GM21360 (cell line): ENCODE results near the gene SLCO1B1.
"Not testable (repeated sequence)": the region's sequence is repeated elsewhere in the genome, so short reads cannot be mapped to it uniquely, and the experiment has no call there.

ENCODE experiments used
- ATAC-seq: cut with Tn5 transposase; IDR thresholded peaks from one replicate; pipeline ENCODE4 v1.9.1; 2021; ENCODE audit warnings: mild to moderate bottlenecking, moderate library complexity; ENCODE audit not compliant: unreplicated experiment

Gene SLCO1B1

GRCh38 chr12:21130998-21131397, at the start of gene SLCO1B1:
SLCO1B1 (plus strand) TSS chr12:21131194; CDS start chr12:21141575, 10,381 bp downstream.
- ATAC-seq, result no peak

GRCh38 chr12:21084753-21085152, 46.2 kb upstream of the SLCO1B1 start:
- not testable (repeated sequence) for ATAC-seq

GRCh38 chr12:21111732-21112131, 19.3 kb upstream of the SLCO1B1 start:
- no peak for ATAC-seq

GRCh38 chr12:21113266-21113665, 17.7 kb upstream of the SLCO1B1 start:
- ATAC-seq, result no peak

GRCh38 chr12:21117995-21118394, 13.0 kb upstream of the SLCO1B1 start:
- ATAC-seq, result no peak

- ATAC-seq, result no peak
Measured at GRCh38 chr12:21118760-21119159, 12.2 kb upstream of the SLCO1B1 start.

GRCh38 chr12:21129351-21129750, 1.6 kb upstream of the SLCO1B1 start:
- no peak for ATAC-seq

- ATAC-seq, result no peak
Measured at GRCh38 chr12:21129906-21130305, 1.1 kb upstream of the SLCO1B1 start.

GRCh38 chr12:21137318-21137999, 6.5 kb downstream of the SLCO1B1 start:
- not testable (repeated sequence) for ATAC-seq

GRCh38 chr12:21138016-21138415, 7.0 kb downstream of the SLCO1B1 start:
- ATAC-seq, result no peak

- no peak for ATAC-seq
Measured at GRCh38 chr12:21144309-21144708, 13.3 kb downstream of the SLCO1B1 start.

GRCh38 chr12:21149861-21150260, 18.9 kb downstream of the SLCO1B1 start:
- not testable (repeated sequence) for ATAC-seq

- ATAC-seq, result no peak
Measured at GRCh38 chr12:21151184-21151583, 20.2 kb downstream of the SLCO1B1 start.

GRCh38 chr12:21155522-21156351, 24.7 kb downstream of the SLCO1B1 start:
- ATAC-seq, result no peak

GRCh38 chr12:21165048-21165447, 34.1 kb downstream of the SLCO1B1 start:
- no peak for ATAC-seq

- ATAC-seq, result peak; percentile 68
Measured at GRCh38 chr12:21169878-21170472, 39.0 kb downstream of the SLCO1B1 start.

- no peak for ATAC-seq
Measured at GRCh38 chr12:21172079-21172478, 41.1 kb downstream of the SLCO1B1 start.

- no peak for ATAC-seq
Measured at GRCh38 chr12:21183721-21184275, 52.8 kb downstream of the SLCO1B1 start.

- ATAC-seq, result no peak
Measured at GRCh38 chr12:21190016-21190415, 59.0 kb downstream of the SLCO1B1 start.

GRCh38 chr12:21214433-21214832, 83.4 kb downstream of the SLCO1B1 start:
- ATAC-seq, result not testable (repeated sequence)

GRCh38 chr12:21219206-21219605, 88.2 kb downstream of the SLCO1B1 start:
- ATAC-seq, result no peak
